ENCODE measurements around the gene OR5K3.

The OR5K3 gene

DNA sequence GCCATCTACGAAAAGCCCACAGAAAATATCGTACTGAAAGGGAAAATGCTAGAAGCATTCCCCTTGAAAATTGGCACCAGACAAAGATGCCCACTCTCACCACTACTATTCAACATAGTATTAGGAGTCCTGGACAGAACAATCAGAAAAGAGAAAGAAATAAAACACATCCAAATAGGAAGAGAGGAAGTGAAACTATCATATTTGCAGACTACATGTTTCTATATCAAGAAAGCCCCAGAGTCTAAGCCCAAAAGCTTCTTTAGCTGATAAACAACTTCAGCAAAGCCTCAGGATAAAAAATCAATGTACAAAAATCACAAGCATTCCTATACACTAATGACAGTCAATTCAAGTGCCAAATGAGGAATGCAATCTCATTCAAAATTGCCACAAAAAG is 15.6 kb downstream of the OR5K3 start:
- H3K27ac ChIP-seq: no peak overlapping the region
- no peak for DNase-seq (ENCODE audit: low read depth, low spot score)

GRCh38 chr3:98432575-98432974 is 42.1 kb downstream of the OR5K3 start:
- DNase-seq (ENCODE audit: low read depth, low spot score): no peak
- H3K27ac ChIP-seq: no peak overlapping the region

- H3K27ac ChIP-seq: no peak overlapping the region
- DNase-seq (ENCODE audit: low read depth, low spot score): no peak
These were observed 43.3 kb downstream of the OR5K3 start for GRCh38 chr3:98433764-98434163.

- no peak overlapping the region for H3K27ac ChIP-seq
- no peak for DNase-seq (ENCODE audit: low read depth, low spot score)
These were observed 43.9 kb downstream of the OR5K3 start for GRCh38 chr3:98434412-98434811.

DNA sequence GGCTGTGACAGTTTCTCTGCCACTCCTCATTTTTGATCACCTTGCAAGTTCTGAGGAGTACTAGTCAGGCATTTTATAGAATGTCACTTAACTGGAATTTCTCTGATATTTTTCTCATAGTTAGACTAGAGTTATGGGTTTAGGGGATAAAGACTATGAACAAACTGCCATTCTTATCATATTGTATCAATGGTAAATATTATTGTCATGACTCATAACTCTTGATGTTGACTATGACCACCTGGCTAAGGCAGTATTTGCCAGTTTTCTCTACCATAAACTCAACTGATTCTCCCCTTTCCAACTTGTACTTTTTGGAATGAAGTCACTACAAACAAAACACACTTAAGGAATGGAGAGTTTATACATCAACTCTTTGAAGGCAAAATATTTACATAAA is 49.8 kb downstream of the OR5K3 start:
- H3K27ac ChIP-seq: no peak overlapping the region
- DNase-seq (ENCODE audit: low read depth, low spot score): no peak
